HUDEP-2 (cell line): ENCODE measurements around the gene COL21A1.
"Not testable (repeated sequence)": the region's sequence is repeated elsewhere in the genome, so short reads cannot be mapped to it uniquely, and the experiment has no call there.

ENCODE experiments used
- DNase-seq, 76 experiments: peaks; one replicate each; lab custom pipeline; 2025; ENCODE audit not compliant: unreplicated experiment in 76 of 76; lab: John Stamatoyannopoulos, UW

The COL21A1 gene

GRCh38 chr6:56022678-56023077, 224.7 kb downstream of the COL21A1 start:
- DNase-seq: no peak

- no peak for DNase-seq
Measured at GRCh38 chr6:56021943-56022342, 225.4 kb downstream of the COL21A1 start.

- no peak for DNase-seq
Measured at GRCh38 chr6:56019973-56020372, 227.4 kb downstream of the COL21A1 start.

GRCh38 chr6:56017198-56017597, 230.2 kb downstream of the COL21A1 start:
- no peak for DNase-seq

- not testable (repeated sequence) for DNase-seq
Measured at GRCh38 chr6:56014039-56014438, 233.3 kb downstream of the COL21A1 start.

GRCh38 chr6:56009636-56010035, 237.7 kb downstream of the COL21A1 start:
- DNase-seq: no peak
